ENCODE results near the gene ATP2B3.

Gene ATP2B3

GRCh38 chrX:153628129-153628528 is 110.7 kb downstream of the ATP2B3 start:
- TF ChIP-seq, protein P1, sequence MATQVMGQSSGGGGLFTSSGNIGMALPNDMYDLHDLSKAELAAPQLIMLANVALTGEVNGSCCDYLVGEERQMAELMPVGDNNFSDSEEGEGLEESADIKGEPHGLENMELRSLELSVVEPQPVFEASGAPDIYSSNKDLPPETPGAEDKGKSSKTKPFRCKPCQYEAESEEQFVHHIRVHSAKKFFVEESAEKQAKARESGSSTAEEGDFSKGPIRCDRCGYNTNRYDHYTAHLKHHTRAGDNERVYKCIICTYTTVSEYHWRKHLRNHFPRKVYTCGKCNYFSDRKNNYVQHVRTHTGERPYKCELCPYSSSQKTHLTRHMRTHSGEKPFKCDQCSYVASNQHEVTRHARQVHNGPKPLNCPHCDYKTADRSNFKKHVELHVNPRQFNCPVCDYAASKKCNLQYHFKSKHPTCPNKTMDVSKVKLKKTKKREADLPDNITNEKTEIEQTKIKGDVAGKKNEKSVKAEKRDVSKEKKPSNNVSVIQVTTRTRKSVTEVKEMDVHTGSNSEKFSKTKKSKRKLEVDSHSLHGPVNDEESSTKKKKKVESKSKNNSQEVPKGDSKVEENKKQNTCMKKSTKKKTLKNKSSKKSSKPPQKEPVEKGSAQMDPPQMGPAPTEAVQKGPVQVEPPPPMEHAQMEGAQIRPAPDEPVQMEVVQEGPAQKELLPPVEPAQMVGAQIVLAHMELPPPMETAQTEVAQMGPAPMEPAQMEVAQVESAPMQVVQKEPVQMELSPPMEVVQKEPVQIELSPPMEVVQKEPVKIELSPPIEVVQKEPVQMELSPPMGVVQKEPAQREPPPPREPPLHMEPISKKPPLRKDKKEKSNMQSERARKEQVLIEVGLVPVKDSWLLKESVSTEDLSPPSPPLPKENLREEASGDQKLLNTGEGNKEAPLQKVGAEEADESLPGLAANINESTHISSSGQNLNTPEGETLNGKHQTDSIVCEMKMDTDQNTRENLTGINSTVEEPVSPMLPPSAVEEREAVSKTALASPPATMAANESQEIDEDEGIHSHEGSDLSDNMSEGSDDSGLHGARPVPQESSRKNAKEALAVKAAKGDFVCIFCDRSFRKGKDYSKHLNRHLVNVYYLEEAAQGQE (IDR thresholded peaks at IDR 0.05; ENCODE audit: insufficient read depth in 1 of 2, low read depth in 2 of 2, low read length in 2 of 2): no peak
- TF ChIP-seq TAF1 (IDR thresholded peaks at IDR 0.05; ENCODE audit: borderline replicate concordance, insufficient read depth, low read length): no peak

DNA sequence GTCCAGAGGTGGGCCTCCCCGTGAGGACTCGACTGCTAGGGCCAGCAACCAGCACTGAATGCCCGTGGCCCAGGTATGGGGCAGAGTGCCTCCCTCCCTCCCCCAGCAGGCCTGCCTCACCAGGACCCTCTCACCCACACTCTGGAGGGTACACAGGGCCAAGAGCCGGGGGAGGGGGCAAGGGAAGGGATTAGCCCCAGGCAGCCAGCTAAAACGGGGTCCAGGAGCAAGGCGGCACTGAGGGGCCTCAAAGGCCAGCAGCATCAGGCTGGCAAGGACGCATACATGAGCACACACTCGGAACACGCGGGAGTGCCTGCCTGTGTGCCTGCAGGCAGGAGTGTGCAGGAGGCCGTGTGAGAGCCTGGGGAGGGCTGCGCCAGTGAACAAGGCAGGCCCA is 111.2 kb downstream of the ATP2B3 start:
- TF ChIP-seq SIN3A (IDR thresholded peaks at IDR 0.05; ENCODE audit: borderline replicate concordance, insufficient read depth, low read length) (no peak), FOXP2 (optimal IDR thresholded peaks at IDR 0.05; ENCODE audit: borderline replicate concordance, extremely low read depth, extremely low read length, insufficient read depth) (no peak), TAF1 (IDR thresholded peaks at IDR 0.05; ENCODE audit: borderline replicate concordance, insufficient read depth, low read length) (no peak), POLR2AphosphoS5 (IDR thresholded peaks at IDR 0.05; ENCODE audit: low read depth, low read length) (no peak)
- TF ChIP-seq, protein P1 (IDR thresholded peaks at IDR 0.05; ENCODE audit: insufficient read depth in 1 of 2, low read depth in 2 of 2, low read length in 2 of 2): no peak

- TF ChIP-seq, protein P1 (IDR thresholded peaks at IDR 0.05; ENCODE audit: insufficient read depth in 1 of 2, low read depth in 2 of 2, low read length in 2 of 2): no peak
- TF ChIP-seq TAF1 (IDR thresholded peaks at IDR 0.05; ENCODE audit: borderline replicate concordance, insufficient read depth, low read length) (no peak), SIN3A (IDR thresholded peaks at IDR 0.05; ENCODE audit: borderline replicate concordance, insufficient read depth, low read length) (no peak), POLR2AphosphoS5 (IDR thresholded peaks at IDR 0.05; ENCODE audit: low read depth, low read length) (no peak), FOXP2 (optimal IDR thresholded peaks at IDR 0.05; ENCODE audit: borderline replicate concordance, extremely low read depth, extremely low read length, insufficient read depth) (no peak)
Observed at GRCh38 chrX:153631346-153631745, 113.9 kb downstream of the ATP2B3 start.

- TF ChIP-seq POLR2AphosphoS5 (IDR thresholded peaks at IDR 0.05; ENCODE audit: low read depth, low read length) (no peak), TAF1 (IDR thresholded peaks at IDR 0.05; ENCODE audit: borderline replicate concordance, insufficient read depth, low read length) (no peak), FOXP2 (optimal IDR thresholded peaks at IDR 0.05; ENCODE audit: borderline replicate concordance, extremely low read depth, extremely low read length, insufficient read depth) (no peak), SIN3A (IDR thresholded peaks at IDR 0.05; ENCODE audit: borderline replicate concordance, insufficient read depth, low read length) (no peak)
- TF ChIP-seq, protein P1 (IDR thresholded peaks at IDR 0.05; ENCODE audit: insufficient read depth in 1 of 2, low read depth in 2 of 2, low read length in 2 of 2): no peak
Observed at GRCh38 chrX:153631907-153632594, 114.6 kb downstream of the ATP2B3 start.

Data from PFSK-1 (cell line).